ENCODE results near the gene HTT-AS.
"Not testable (repeated sequence)": the region's sequence is repeated elsewhere in the genome, so short reads cannot be mapped to it uniquely, and the experiment has no call there.

HTT-AS gene

DNA sequence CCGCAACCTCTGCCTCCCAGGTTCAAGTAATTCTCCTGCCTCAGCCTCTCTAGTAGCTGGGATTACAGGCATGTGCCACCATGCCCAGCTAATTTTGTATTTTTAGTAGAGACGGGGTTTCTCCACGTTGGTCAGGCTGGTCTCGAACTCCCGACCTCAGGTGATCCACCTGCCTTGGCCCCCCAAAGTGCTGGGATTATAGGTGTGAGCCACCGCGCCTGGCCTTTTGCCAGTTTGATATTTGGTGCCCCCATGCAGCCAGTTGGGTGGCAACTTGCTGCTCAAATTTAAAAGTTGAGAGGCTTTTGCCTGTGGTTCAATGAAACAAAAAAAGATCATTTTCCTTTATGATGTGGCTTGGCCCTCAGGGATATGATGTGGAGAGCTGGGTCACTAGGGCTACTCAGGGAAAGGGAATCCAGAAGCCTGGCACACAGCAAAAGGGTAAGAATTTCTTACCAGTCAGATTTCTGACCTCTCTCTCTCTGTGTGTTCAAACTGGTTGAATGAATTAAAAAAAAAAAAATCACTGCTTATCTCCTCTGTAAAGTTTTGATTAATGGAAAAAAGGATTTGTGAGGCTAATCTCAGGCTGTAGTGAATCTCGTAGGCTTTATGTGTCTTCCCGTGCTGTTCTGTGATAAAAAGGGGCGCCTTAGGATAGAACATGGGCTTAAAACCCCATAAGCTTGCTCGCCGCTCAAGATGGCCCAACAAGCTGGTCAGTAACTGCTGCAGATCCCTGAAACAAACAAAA is 23.0 kb downstream of the HTT-AS start:
- DNase-seq (ENCODE audit: low read depth): not testable (repeated sequence)

DNA sequence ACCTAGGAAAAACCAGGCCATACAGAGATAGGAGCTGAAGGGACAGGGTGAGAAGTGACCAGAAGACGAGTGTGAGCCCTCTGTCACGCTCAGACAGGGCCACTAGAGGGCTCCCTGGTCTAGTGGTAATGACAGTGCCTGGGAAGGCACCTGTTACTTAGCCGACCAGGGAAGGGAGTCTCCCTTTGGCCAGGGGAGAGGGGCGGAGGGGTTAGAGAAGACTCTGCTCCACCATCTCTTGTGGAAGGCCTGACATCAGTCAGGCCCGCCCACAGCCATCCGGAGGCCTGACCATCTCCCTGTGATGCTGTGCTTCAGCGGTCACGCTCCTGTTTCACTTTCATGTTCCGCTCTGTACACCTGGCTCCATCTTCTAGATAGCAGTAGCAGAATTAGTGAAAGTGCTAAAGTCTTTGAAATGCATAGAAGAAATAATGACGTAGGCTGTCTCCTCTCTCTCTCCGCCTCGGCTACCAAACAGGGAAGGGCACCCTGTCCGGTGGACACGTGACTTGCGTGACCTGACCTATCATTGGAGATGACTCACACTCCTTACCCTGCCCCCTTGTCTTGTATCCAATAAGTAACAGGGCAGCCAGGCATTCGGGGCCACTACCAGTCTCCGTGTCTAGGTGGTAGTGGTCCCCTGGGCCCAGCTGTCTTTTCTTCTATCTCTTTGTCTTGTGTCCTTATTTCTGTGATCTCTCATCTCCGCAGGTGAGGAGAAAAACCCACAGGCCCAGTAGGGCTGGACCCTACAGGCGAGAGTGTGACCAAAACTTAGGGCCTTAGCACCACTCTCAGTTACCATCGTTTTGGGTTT is 26.7 kb downstream of the HTT-AS start:
- DNase-seq (ENCODE audit: low read depth): peak; percentile 53

DNA sequence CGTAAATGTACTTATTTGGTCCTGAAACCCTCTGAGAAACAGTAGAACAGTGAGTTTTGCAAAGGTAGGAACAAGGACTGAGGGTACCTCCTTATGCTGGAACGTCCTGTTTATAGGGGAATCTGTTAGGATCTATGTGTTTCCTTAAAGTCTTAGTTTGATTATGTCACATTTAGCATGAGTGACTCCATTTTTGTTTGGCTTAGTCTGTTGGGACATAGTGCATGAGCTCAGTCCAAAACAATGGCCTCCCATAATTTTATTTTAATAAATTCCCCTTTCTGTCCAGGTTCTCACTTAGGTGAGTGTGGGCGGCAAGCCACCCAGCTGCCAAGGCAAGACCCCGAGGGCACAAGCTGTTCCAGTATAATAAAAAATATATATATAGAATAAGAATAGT is 27.7 kb downstream of the HTT-AS start:
- DNase-seq (ENCODE audit: low read depth): no peak

DNA sequence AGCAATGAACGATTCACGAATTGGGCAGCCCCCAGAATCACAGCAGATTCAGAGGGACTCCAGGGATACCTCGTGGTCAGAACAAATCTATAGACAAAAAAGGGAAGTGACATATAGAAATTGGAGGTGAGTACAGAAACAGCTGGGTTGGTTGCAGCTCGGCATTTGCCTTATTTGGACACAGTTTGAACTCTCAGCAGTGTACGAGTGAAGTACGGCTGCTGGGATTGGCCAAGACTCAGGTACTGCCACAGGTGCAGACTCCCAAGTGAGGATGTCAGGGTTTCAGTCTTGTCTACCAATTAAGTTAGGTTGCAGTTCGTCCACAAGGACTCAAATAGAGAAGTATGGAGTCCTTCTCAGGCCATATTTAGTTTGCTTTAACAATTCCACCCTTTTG is 28.2 kb downstream of the HTT-AS start:
- DNase-seq (ENCODE audit: low read depth): no peak

DNA sequence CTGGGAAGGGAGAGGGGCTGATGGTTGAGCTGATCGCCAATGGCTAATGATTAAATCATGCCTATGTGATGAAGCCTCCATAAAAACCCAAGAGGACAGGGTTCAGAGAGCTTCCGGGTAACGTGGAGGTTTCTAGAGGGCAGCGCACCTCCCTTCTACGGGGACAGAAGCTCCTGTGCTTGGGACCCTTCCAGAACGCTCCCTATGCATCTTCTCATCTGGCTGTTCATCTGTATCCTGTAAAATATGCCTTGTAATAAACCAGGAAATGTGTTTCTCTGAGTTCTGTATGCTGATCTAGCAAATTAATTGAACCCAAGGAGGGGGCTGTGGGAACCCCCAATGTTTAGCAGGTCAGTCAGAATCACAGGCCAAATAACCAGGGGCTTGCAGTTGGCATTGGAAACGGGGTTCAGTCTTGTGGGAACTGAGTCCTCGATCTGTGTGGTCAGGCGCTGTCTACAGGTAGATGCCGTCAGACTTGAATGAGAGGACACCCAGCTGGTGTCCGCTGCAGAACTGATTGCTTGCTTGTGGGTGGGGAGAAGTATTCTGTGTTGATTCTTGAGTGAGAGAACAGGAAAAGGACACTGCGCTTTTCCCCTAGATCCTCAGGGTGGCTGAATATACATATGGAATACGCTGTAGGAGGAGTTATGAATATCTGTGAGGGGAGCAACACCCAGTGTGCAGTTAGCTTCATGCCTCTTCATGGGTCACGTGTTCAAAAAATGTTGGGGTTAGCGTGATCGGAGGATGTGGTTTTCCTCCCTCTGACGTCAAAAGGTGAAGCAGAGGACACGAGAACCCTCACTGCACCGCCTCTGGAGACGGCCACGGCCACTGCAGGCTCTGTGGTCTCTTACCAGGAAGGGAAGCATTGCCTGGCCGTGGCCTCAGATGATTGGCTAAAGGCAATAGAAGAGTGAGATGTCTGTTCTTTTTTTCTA is 29.2 kb downstream of the HTT-AS start:
- peak; percentile 48 for DNase-seq (ENCODE audit: low read depth)

DNA sequence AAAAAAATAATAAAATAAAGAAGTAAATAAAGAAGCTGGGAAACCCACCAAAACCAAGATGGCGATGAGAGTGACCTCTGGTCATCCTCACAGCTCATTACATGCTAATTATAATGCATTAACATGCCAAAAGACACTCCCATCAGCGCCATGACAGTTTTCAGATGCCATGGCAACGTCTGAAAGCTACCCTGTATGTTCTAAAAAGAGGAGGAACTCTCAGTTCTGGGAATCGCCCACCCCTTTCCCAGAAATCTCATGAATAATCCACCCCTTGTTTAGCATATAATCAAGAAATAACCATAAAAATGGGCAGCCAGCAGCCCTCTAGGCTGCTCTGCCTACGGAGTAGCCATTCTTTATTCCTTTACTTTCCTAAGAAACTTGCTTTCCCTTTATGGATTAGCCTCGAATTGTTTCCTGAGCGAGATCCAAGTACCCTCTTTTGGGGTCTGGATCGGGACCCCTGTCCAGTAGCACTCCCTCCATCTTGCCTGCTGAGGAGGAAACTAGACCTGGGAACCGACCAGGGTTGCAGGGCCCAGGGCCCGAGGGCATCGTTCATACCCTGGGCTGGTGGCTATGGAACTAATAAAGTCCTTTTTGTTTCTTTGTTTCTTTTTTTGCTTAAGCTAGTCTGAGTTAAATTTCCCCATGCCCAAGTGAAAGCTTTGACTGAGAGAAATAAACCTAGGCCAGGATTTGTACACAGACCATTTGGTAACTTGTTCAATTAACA is 30.9 kb downstream of the HTT-AS start:
- DNase-seq (ENCODE audit: low read depth): no peak

DNA sequence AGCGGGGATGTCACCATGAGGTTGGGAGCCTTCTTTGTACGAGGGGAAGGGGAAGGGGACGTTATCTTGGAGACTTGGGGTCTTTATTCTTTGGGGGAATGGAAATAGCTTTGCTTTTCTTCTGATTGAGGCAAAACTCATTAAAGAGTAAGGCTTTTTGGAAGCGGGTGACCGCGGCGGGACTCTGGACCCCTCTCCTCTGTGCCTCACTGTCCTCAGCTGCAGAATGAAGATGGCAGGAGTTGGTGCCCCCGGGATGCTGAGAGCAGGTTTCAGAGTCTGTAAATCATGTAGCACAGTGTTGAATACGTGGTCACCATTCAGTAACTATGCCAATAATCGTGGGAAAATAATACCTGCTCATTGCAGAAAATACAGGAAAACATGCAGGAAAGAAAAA is 32.1 kb downstream of the HTT-AS start:
- DNase-seq (ENCODE audit: low read depth): no peak

DNA sequence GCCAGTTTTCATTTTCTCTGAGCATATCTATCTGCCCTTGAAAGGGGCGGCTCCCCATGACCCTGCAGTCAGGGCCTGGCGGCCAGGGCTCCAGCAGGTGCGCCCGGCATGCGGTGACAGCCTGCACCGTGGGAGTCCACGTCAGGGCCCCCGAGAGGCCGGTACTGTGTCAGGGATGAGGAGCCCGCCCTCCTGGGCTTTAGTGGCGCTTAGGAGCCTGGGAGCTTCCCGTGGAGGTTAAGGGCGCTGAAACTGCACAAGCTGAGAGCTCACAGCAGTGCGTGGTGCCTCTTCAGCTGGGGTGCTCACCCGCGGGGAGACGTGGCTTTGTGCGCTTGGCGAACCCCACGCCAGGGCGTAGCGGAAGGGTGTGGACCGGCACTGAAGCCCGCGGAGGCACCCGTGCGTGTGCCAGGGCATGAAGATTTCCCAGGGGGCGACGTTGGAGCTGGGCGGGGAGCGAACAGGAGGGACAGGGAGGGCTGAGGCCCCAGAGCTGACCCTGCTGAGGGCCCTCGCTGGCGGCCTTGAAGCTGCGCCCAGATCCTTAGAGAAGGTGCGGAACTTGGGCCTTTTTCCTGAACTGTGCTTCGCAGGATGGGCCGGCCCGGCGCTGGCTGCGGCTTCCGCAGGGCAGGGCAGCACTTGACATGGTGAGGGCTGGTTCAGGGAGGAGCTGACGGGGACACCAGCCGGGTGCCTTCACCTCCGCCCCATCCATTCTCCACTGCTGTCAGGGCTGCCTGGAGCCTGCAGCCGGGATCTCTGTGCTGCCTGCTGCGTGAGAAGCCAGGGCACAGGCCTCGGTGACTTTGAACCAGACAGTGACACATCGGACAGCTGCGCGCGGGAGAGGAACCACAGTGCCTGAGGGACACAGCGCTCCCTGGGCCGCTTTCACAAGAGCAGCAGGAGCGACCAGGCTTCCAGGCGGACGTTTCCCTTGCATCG is 32.9 kb downstream of the HTT-AS start:
- DNase-seq (ENCODE audit: low read depth): peak; percentile 14

DNA sequence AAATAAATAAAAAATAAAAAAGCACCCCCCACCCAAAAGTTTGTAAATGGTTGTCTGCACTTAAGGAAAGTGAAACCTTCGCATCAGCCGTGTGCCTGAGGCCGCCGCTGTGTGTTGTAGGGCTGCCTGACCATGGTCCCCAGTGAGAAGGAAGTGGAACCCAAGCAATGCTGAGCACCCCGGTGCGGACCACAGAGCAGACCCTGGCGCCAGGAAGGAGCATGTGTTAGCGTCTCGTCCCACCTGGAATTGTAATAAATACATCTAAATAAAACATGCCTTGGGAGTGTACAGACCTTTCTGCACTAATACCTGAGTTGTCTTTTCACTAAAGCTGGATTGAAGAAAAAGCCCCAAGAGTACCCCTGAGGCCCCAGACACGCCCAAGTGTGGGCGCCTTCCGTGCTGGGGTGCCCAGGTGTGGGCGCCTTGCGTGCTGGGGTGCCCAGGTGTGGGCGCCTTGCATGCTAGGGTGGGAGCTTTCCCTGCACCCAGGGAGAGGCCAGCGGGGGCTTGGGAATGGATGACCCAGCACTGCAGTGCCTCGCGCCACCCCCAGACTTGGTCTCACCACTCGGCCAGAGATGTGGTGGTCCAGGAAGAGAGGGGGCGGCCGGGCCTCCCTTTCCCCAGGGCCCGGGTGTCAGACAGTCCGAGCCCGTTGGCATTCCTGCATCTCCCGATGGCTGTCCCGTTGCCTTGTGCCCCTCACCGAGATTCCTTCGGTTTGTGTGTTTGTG is 33.7 kb downstream of the HTT-AS start:
- DNase-seq (ENCODE audit: low read depth): no peak

DNA sequence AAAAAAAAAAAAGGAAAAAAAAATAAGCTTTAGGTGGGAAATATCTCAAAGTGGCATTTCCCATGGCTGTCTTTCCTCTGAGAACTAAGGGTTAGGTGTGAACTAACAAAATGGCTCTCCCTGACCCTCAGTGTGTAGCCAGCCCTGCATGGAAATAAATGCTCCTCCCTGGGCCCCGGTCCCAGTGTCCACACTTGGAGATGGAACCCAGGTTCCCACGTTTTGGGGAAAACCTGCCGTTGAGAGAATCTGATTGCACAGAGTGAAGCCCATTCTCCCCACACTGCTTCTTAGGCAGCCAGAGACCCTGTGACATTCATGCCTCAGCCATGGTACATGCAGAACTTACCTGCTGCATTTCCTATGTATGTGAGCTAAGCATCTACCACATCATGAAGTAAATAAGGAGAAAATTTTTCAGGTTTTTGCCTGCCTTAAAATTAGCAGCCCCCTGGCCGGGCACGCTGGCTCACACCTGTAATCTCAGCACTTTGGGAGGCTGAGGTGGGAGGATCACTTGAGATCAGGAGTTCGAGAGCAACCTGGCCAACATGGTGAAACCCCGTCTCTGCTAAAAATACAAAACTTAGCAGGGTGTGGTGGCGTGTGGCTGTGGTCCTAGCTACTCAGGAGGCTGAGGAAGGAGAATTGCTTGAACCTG is 34.5 kb downstream of the HTT-AS start:
- no peak for DNase-seq (ENCODE audit: low read depth)

DNA sequence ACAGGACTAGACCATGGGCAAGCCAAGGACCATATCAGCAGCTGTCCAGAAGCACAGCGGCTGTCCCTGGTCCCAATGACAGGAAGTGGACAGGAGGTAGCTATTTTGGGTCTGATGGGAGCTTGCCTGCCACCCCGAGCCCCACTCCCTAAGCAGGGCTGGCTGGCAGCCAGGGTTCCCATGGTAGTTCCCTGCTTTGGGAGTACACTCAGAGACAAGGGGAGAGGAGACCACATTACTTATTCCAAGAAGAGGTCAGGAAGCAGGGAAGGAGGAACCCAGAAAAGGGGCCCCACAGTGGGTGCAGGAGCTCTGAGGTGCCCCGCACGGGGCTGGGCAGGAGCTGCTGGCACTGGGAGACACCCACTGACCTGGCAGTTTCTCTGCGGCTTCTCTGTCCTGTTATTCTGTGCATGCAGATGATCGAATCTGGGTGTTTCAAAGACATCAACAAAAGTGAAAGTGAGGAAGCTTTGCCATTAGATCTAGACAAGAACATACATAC is 36.3 kb downstream of the HTT-AS start:
- DNase-seq (ENCODE audit: low read depth): no peak

DNA sequence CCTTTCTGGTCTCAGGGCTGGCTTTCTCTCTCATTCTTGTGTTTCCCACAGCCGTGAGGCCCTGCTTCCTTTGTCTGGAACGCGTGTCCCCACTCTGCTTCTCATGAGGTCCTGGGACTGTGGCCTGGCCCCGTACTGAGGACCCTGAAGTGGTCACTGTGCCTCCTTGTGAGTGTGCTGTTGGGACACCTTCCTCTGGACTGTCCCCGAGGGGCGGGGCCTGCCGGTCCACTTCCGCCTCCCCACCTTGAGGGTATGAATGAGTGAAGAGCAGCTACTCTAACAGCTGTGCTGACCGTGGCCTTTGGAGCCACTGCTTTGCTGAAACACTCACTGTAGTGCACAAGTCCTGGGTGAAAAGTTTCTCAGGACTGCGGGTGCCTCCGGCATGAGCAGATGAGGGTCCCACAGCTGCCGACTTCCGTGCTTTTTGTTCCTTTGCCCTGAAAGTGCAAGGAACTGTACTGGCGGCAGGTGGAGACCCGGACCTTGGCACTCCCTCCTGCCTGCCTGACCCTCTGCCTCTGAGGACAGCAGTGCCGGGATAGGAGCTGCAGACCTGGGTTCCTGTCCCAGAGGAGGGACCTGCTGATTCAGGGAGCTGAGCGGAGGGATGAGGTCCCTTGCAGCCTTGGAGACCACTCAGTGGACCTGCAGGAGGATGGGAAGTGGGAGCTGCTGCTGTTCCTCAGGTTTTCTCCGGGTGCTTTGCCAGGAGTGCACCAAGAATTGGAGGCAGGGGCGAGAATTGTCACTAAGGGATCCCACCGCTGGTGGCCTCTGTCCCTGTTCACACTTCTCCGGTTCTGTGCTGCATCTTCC is 38.0 kb downstream of the HTT-AS start:
- DNase-seq (ENCODE audit: low read depth): no peak

DNA sequence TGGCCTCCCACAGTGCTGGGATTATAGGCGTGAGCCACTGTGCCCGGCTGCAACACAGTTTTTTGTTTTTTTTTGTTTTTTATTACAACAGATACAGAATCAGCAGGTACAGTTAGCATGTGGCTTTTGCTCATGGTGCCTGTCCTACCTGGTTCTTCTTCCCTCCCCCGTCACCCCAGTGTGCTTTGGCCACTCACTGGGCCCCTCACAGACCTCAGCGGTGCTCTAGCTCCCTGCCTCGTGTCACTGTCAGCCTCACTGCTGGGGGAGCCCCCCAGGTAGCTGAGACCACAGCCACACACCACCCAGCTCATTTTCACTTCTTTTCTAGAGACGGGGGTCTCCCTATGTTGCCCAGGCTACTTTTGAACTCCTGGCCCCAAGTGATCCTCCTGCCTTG is 38.7 kb downstream of the HTT-AS start:
- no peak for DNase-seq (ENCODE audit: low read depth)

DNA sequence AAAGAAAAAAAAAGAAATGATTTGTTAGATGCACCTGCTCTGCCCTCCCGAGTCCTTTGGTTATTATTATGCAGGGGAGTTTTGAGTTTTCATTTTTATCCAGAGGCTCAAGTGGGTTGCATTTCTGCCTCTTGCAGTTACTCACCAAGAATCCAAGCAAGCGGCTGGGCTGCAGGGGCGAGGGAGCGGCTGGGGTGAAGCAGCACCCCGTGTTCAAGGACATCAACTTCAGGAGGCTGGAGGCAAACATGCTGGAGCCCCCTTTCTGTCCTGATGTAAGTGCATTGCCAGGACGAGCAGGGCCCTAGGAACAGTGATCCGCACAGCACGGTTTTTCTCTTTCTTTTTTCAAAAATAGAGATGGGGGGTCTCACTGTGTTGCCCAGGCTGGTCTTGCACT is 39.1 kb downstream of the HTT-AS start:
- DNase-seq (ENCODE audit: low read depth): no peak

DNA sequence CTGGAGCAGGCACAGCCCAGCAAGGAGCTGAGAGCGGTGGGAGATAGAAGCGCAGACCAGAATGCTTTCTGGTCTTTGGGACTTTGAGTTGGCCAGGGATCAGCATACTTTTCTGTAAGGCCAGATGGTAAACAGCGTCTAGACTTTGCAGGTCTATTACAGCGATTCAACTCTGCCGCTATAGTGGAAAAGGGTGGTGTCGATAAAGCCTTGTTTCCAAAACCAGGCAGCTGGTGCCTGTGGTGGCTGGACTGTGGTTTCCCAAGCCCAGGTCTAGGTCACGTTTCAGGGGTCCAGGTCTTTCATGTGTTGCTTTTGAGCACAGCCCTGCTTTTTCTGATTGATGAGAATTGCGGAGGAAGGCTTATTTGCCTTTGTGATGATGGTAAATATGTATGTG is 40.1 kb downstream of the HTT-AS start:
- DNase-seq (ENCODE audit: low read depth): no peak

DNA sequence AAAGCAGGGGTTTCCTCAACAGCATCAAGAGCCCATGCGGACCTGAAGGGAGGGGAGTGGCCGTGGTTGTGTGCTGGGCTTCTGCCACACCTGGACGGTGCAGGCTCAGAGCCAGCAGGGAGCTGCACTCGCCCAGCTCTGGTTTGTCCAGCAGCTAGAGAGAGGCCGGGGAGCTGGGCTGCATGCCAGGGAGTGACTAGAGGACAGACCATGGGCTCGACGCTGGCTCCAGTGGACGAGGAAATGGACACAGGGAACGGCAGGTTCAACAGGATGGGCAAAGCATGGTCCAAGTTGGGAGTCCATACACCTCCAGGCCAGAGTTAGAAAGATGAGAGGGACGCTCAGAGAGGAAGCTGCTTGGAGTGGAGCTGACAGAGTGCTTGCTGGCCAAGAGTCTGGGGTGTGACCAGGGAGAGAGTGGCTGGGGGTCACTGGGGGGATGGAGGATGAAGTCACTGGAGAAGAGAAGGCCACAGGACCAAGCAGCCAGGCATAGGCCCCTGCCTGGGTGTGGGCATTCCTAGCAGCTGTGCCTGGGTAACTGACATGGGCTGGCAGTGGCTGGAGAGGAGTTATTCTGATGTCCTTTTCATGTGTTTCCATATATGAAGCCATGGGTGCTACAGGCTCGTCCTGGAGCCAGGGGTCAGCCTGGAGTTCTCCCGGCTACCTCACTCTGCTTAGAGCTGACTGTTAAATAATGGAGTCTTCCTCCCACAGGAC is 42.8 kb downstream of the HTT-AS start:
- DNase-seq (ENCODE audit: low read depth): no peak

DNA sequence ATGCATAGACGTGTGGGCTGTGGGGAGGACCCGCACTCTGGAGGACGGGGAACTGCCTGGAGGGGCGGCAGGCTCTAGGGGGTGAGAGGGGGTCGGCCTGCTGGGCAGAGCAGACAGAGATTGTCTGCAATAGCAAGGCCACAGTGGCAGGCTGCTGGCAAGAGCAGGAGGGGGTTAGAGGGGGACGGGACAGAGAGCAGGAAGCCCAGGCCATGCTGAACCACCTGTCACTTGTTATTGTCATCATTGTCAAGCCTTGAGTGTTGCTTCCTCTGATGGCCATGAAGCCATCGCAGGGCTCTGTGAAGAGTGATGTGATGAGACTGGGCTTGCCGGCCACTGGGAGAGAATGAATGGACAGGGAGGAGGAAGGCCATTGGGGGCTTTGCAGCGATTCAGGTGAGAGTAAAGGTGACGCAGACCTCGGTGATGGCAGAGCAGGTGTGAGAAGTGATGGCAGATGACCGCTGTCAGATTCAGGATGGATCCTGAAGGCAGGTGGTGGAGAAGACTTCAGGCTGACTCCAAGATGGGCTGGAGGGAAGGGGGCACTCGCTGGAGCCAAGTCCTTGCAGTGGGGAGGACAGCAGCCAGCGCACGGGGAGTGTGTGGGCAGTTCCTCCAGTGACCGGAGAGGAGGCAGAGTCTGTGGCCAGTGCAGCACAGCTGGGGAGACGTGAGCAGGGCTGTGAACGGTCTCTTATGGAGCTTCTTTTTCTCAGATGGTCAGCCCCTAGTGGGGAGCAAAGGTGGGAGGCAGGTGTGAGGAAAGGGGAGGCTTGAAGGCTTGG is 43.6 kb downstream of the HTT-AS start:
- no peak for DNase-seq (ENCODE audit: low read depth)

Measured in activated T-helper 9 cell treated with anti-CD3 and anti-CD28 coated beads, Interleukin-2, amount 50 U/mL, for 16 hours (primary cell).